Ramos (cell line): ENCODE measurements around the gene ASPG.

Source experiments
- in situ Hi-C: fragments of 300-500 bp; cut with MboI; formaldehyde crosslinking; loops from one replicate; pipeline ENCODE4 v1.14.3; 2022; ENCODE audit warnings: low sequenced_read_pairs; ENCODE audit not compliant: unreplicated experiment

The ASPG gene

GRCh38 chr14:104134061-104134965 lies 48.8 kb downstream of the ASPG start:
- in situ Hi-C loops, result no loop called here

GRCh38 chr14:104135121-104135903 lies 49.8 kb downstream of the ASPG start:
- in situ Hi-C loops, result loop anchor here (5.0 kb wide), 1 partner anchor 507 kb away; no protein-coding TSS in a partner anchor

GRCh38 chr14:104135904-104136471 lies 50.5 kb downstream of the ASPG start:
- in situ Hi-C loops, result loop anchor here (5.0 kb wide), 1 partner anchor 506 kb away; no protein-coding TSS in a partner anchor

- in situ Hi-C loops, result loop anchor here (5.0 kb wide), 1 partner anchor 506 kb away; no protein-coding TSS in a partner anchor
Measured at GRCh38 chr14:104136472-104137296, 51.2 kb downstream of the ASPG start.

- in situ Hi-C loops, result loop anchor here (5.0 kb wide), 1 partner anchor 505 kb away; no protein-coding TSS in a partner anchor
Measured at GRCh38 chr14:104137297-104138097, 52.0 kb downstream of the ASPG start.

- in situ Hi-C loops, result loop anchor here (5.0 kb wide), 1 partner anchor 504 kb away; no protein-coding TSS in a partner anchor
Measured at GRCh38 chr14:104138098-104138717, 52.7 kb downstream of the ASPG start, which contains the start of gene KIF26A. Gene KIF26A, plus strand, starts transcription at chr14:104138587. Its CDS starts 136 bp downstream, at chr14:104138723.

- in situ Hi-C loops, result loop anchor here (5.0 kb wide), 1 partner anchor 503 kb away; no protein-coding TSS in a partner anchor
Measured at GRCh38 chr14:104138718-104139459, 53.4 kb downstream of the ASPG start.

- in situ Hi-C loops, result loop anchor here (5.0 kb wide), 1 partner anchor 503 kb away; no protein-coding TSS in a partner anchor
Measured at GRCh38 chr14:104139460-104140212, 54.1 kb downstream of the ASPG start.

GRCh38 chr14:104140213-104140462 lies 54.6 kb downstream of the ASPG start:
- in situ Hi-C loops, result no loop called here

GRCh38 chr14:104140463-104141331 lies 55.2 kb downstream of the ASPG start:
- in situ Hi-C loops, result no loop called here

- in situ Hi-C loops, result no loop called here
Measured at GRCh38 chr14:104141621-104142091, 56.2 kb downstream of the ASPG start.

- in situ Hi-C loops, result no loop called here
Measured at GRCh38 chr14:104142136-104142945, 56.8 kb downstream of the ASPG start.

- in situ Hi-C loops, result no loop called here
Measured at GRCh38 chr14:104142946-104143470, 57.5 kb downstream of the ASPG start.

- in situ Hi-C loops, result no loop called here
Measured at GRCh38 chr14:104143521-104144452, 58.3 kb downstream of the ASPG start.
